ENCODE results near the gene KCTD5. TPM values are rescaled to one million over a fixed set of nuclear protein-coding genes. Genes with fewer than 3 reads are reported as not detected.
A peak's percentile ranks its signal among the peaks of the same experiment; 100 is the strongest.

KCTD5 gene
- total RNA-seq, 2 experiments from 2014 or later = 27.5 to 30.1 TPM

DNA sequence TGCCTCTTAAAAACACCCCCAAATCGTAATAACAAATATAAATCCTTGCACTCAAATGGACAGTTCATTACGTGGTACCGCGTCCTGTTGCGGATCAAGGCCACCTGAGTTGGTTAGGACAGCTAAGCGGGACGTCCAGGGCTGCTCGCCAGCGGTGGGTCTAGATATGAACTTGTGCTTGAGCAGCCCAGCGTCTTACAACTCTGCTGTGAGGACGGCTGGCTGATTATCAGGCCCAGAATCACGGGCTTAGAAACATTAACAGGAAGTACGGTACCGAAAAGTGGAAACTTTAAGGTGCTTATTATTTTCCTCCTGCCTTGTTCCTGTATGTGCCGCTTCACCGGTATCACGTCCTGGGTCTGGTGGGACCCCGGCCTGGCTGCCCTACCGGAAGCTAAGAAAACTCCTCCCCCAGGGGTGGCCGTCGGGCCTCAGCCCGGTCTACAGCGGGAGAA is 69.3 kb downstream of the KCTD5 start:
- H3K4me3 Mint-ChIP-seq = peak overlapping the region; percentile 91
- ATAC-seq (ENCODE audit: low read depth) (no peak), DNase-seq (no peak)
- no peaks in the 10 kb centered on the region for H3K27me3 Mint-ChIP-seq
- H3K4me1 Mint-ChIP-seq = peaks cover 51% of the 10 kb centered on the region
- peak overlapping the region; percentile 97 for H3K27ac Mint-ChIP-seq
- peaks cover 26% of the 10 kb centered on the region for H3K36me3 Mint-ChIP-seq
- POLR2A ChIA-PET = interaction anchor here (1.1 to 3.8 kb wide), 2 partner anchors 25 to 161 kb away, joined by 3 to 52 read pairs; partner anchors contain the start of gene ELOB
- no peaks in the 10 kb centered on the region for H3K9me3 Mint-ChIP-seq

DNA sequence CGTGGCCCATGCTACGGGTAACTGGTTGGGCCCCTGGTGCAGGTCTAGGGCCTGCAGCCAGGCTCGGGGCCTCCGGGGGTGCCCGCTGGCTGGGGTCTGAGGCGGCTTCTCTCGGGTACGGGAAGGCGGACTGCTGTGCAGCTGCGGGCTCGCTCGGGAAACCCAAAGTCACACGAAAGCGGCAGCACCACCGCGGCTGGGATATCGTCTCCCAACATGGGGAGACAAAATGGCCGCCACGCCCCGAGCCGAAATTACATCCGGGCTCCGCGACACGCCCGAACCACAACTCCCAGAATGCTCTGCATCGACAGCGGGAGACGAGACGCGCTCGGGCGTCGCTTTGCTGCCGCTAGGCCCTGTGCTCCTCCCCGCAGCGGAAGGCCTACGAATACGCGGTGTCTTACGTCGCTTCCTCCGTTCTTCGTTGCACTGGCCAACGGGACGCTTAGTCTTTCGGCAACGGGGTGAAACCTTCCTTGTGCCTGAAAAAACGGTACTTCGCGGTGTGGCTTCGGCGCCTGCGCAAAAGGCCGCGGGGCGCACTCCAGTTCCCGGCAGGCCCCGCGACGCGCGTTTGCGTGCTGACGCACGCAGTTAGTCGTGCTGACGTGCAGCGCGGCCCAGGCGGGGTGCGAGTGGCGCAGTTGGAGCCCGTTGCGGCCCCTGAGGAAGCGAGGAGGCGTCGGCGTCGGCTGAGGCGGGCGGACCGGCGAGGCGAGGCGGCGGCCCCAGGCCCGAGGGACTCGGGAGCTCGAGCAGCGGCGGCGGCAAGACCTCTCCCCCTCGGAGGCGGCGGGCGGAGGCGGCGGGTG is 69.9 kb downstream of the KCTD5 start, which contains the start of gene SRRM2:
TSS of gene SRRM2 (plus strand) at position 604 of the 815 bp plus-strand sequence. CDS start 3,727 bp downstream, outside the sequence.
- peaks cover 56% of the 10 kb centered on the region for H3K4me1 Mint-ChIP-seq
- H3K4me3 Mint-ChIP-seq = peak within 1 kb of the TSS; percentile 91
- H3K27me3 Mint-ChIP-seq = no peaks in the 10 kb centered on the region
- POLR2A ChIA-PET = interaction anchor here (1.2 to 3.8 kb wide), 4 partner anchors 12 to 228 kb away, joined by 4 to 52 read pairs (median 10); partner anchors contain the start of genes ELOB, FLYWCH2 and PKMYT1
- H3K9me3 Mint-ChIP-seq = no peaks in the 10 kb centered on the region
- peaks cover 31% of the 10 kb centered on the region for H3K36me3 Mint-ChIP-seq
- ATAC-seq (ENCODE audit: low read depth) (peak; percentile 89), DNase-seq (peak; percentile 96)
- H3K27ac Mint-ChIP-seq = peak within 1 kb of the TSS; percentile 97

DNA sequence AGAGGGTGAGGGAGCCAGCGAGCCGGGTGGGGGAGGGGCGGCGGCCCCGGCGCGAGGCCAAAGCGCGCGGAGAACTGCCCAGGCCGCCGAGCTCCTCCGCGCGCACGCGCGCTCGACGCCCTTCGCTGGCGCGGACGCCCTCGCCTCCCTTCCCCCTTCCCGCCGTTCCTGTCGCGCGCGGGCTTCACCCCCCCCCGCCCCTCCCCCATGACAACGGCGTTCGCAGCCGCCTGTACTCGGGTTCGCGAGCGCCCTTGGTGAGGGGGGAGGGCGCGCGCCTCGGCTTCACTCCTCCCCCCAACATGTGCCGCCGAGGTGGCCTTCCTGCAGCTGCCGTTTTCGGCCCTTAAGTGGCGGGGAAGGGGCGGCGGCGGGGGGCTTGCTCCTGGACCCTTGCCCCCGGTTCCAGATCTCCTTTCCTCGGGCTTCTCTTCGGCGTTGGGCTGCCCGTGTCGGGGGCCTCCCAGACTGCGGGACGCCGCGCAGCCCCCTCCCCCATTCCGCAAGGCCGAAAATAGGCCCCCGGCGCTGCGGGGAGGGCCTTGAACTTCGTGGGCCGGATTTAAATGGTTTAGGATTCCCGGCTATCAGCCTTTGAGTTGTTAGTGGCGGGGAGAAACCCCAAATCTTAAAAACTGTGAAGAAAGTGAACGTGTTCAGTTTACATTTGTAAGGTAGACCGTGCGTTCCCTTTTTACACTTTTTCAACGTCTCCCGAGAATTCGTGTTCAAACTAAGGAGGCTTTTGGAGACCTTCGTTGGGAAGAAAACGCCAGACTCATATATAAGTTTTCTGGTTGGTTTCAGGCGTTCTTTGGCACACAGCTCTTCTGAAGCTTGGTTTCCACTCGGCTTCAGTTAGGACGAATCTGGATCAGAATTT is 70.8 kb downstream of the KCTD5 start:
- no peaks in the 10 kb centered on the region for H3K9me3 Mint-ChIP-seq
- H3K36me3 Mint-ChIP-seq = peaks cover 37% of the 10 kb centered on the region
- DNase-seq (no peak), ATAC-seq (ENCODE audit: low read depth) (peak; percentile 48)
- H3K4me3 Mint-ChIP-seq = peak overlapping the region; percentile 91
- peaks cover 62% of the 10 kb centered on the region for H3K4me1 Mint-ChIP-seq
- POLR2A ChIA-PET = interaction anchor here (0.6 to 3.8 kb wide), 10 partner anchors 8 to 227 kb away, joined by 3 to 52 read pairs (median 4); partner anchors contain the start of genes ELOB, FLYWCH2 and PKMYT1
- no peaks in the 10 kb centered on the region for H3K27me3 Mint-ChIP-seq
- peak overlapping the region; percentile 97 for H3K27ac Mint-ChIP-seq

GRCh38 chr16:2753733-2754020 is 71.4 kb downstream of the KCTD5 start:
- H3K27me3 Mint-ChIP-seq = no peaks in the 10 kb centered on the region
- peak overlapping the region; percentile 91 for H3K4me3 Mint-ChIP-seq
- POLR2A ChIA-PET = interaction anchor here (0.7 to 3.8 kb wide), 7 partner anchors 9 to 130 kb away, joined by 3 to 52 read pairs (median 5); partner anchors contain the start of gene ELOB
- DNase-seq (no peak), ATAC-seq (ENCODE audit: low read depth) (no peak)
- peaks cover 62% of the 10 kb centered on the region for H3K4me1 Mint-ChIP-seq
- H3K27ac Mint-ChIP-seq = peak overlapping the region; percentile 97
- peaks cover 41% of the 10 kb centered on the region for H3K36me3 Mint-ChIP-seq
- H3K9me3 Mint-ChIP-seq = no peaks in the 10 kb centered on the region

DNA sequence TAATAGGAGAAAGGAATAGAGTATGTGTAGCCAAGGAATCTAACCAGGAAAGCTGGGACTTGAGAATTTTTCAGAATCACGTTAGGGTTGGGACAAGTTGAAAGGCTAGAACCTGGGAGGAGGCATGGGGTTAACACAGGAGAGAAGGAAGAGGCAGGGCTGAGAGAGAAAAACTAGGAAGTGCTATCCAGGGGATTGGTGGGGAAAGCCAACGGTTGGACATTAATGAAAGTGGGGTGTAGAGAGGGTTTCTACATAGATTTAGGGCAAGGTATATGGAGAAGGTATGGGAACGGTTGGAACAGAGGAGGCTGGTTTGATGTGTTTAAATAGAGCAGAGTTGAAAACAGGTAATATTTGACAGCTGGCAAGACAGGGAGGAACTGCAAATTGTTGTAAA is 72.8 kb downstream of the KCTD5 start:
- H3K9me3 Mint-ChIP-seq = no peaks in the 10 kb centered on the region
- POLR2A ChIA-PET = no interaction called here
- H3K27ac Mint-ChIP-seq = peak overlapping the region; percentile 34
- no peak for ATAC-seq (ENCODE audit: low read depth)
- no peaks in the 10 kb centered on the region for H3K27me3 Mint-ChIP-seq
- H3K4me3 Mint-ChIP-seq = peak overlapping the region; percentile 91
- peaks cover 53% of the 10 kb centered on the region for H3K4me1 Mint-ChIP-seq
- DNase-seq = no peak
- H3K36me3 Mint-ChIP-seq = peaks cover 50% of the 10 kb centered on the region

GRCh38 chr16:2756288-2757015 is 74.1 kb downstream of the KCTD5 start:
- ATAC-seq (ENCODE audit: low read depth) = no peak
- H3K36me3 Mint-ChIP-seq = peaks cover 60% of the 10 kb centered on the region
- no peak overlapping the region for H3K4me3 Mint-ChIP-seq
- no peak for DNase-seq
- peaks cover 44% of the 10 kb centered on the region for H3K4me1 Mint-ChIP-seq
- no peaks in the 10 kb centered on the region for H3K27me3 Mint-ChIP-seq
- no peaks in the 10 kb centered on the region for H3K9me3 Mint-ChIP-seq
- H3K27ac Mint-ChIP-seq = no peak overlapping the region
- POLR2A ChIA-PET = interaction anchor here (0.9 kb wide), 1 partner anchor 20 kb away, joined by 4 read pairs; the partner anchor contains the start of gene ELOB

- POLR2A ChIA-PET = interaction anchor here (2.1 kb wide), 1 partner anchor 19 kb away, joined by 9 read pairs; the partner anchor contains the start of gene ELOB
- H3K36me3 Mint-ChIP-seq = peaks cover 67% of the 10 kb centered on the region
- no peaks in the 10 kb centered on the region for H3K9me3 Mint-ChIP-seq
- no peaks in the 10 kb centered on the region for H3K27me3 Mint-ChIP-seq
- DNase-seq = no peak
- peak overlapping the region; percentile 49 for H3K27ac Mint-ChIP-seq
- ATAC-seq (ENCODE audit: low read depth) = no peak
- no peak overlapping the region for H3K4me3 Mint-ChIP-seq
- H3K4me1 Mint-ChIP-seq = peaks cover 40% of the 10 kb centered on the region
These were observed 75.0 kb downstream of the KCTD5 start for GRCh38 chr16:2757344-2757743.

Other genes with a start within 250 kb of the KCTD5 start
- 10 to 100 TPM; 16.0 to 17.8 TPM for gene TEDC2, start 222.4 kb upstream of the KCTD5 start, total RNA-seq
- not detected for gene NTN3, start 211.2 kb upstream of the KCTD5 start, total RNA-seq
- 10 to 100 TPM; 16.5 to 17.9 TPM for gene TBC1D24, start 207.4 kb upstream of the KCTD5 start, total RNA-seq
- gene ATP6V0C, start 168.6 kb upstream of the KCTD5 start, total RNA-seq = 100 to 1,000 TPM; 117 to 122 TPM
- gene AMDHD2, start 162.2 kb upstream of the KCTD5 start, total RNA-seq = 10 to 100 TPM; 74.0 to 75.4 TPM
- 1 to 10 TPM in 1 of 2 experiments, under 1 TPM in 1; 0.80 to 1.1 TPM for gene CEMP1, start 151.1 kb upstream of the KCTD5 start, total RNA-seq
- 10 to 100 TPM; 50.6 to 55.1 TPM for gene PDPK1, start 144.5 kb upstream of the KCTD5 start, total RNA-seq
- 1 to 10 TPM; 1.9 to 2.2 TPM for gene PRSS27, start 37.7 kb downstream of the KCTD5 start, total RNA-seq
- gene SRRM2, start 70.1 kb downstream of the KCTD5 start, total RNA-seq = 100 to 1,000 TPM; 740 to 773 TPM
- gene ELOB, start 94.8 kb downstream of the KCTD5 start, total RNA-seq = 100 to 1,000 TPM; 205 to 210 TPM
- gene PRSS33, start 105.0 kb downstream of the KCTD5 start, total RNA-seq = under 1 TPM; 0.17 to 0.36 TPM
- not detected for gene PRSS41, start 115.9 kb downstream of the KCTD5 start, total RNA-seq
- gene PRSS21, start 134.7 kb downstream of the KCTD5 start, total RNA-seq = 1 to 10 TPM; 5.6 to 6.9 TPM
- 1 to 10 TPM; 6.7 to 8.1 TPM for gene ZG16B, start 147.8 kb downstream of the KCTD5 start, total RNA-seq
- not detected for gene PRSS22, start 175.6 kb downstream of the KCTD5 start, total RNA-seq
- 10 to 100 TPM; 21.0 to 21.2 TPM for gene FLYWCH2, start 200.7 kb downstream of the KCTD5 start, total RNA-seq
- gene FLYWCH1, start 229.4 kb downstream of the KCTD5 start, total RNA-seq = 10 to 100 TPM; 65.5 to 69.7 TPM

Data from activated naive CD8-positive, alpha-beta T cell treated with anti-CD3 and anti-CD28 coated beads, Interleukin-2, amount 10 ng/mL, durations not matched to agents 7 days and 5 days (primary cell).